Activated CD8-positive, alpha-beta T cell treated with anti-CD3 and anti-CD28 coated beads for 36 hours (primary cell): ENCODE measurements around the gene ESRRA. TPM values are rescaled to one million over a fixed set of nuclear protein-coding genes. Genes with fewer than 3 reads are reported as not detected.

Experiments used
- ATAC-seq: fragments of 200-7000 bp; cut with Tn5 transposase; one replicate; pipeline ENCODE4 v1.10.0; 2021; ENCODE audit warnings: mild to moderate bottlenecking, moderate library complexity
- CTCF ChIA-PET: fragments of 350-600 bp; sonication (Branson Sonifier 250); formaldehyde crosslinking; loops from one replicate; lab custom pipeline; 2021; ENCODE audit warnings: antibody characterized with exemption; lab: Charles Lee
- POLR2A ChIA-PET: fragments of 350-600 bp; sonication (Branson Sonifier 250); formaldehyde crosslinking; loops from one replicate; lab custom pipeline; 2021; ENCODE audit warnings: antibody characterized with exemption; lab: Charles Lee
- DNase-seq: peaks from one replicate; pipeline ENCODE4 v3.0.0-alpha.2; 2020
- H3K27ac Mint-ChIP-seq: one replicate; pipeline ENCODE4 v1.8.0; 2021; ENCODE audit warnings: mild to moderate bottlenecking, mixed read lengths
- H3K27me3 Mint-ChIP-seq: one replicate; pipeline ENCODE4 v1.8.0; 2021; ENCODE audit warnings: mixed read lengths
- H3K36me3 Mint-ChIP-seq: one replicate; pipeline ENCODE4 v1.8.0; 2021; ENCODE audit warnings: low read depth, mixed read lengths
- H3K4me1 Mint-ChIP-seq: one replicate; pipeline ENCODE4 v1.8.0; 2021; ENCODE audit warnings: low read depth, mixed read lengths
- H3K4me3 Mint-ChIP-seq: one replicate; pipeline ENCODE4 v1.8.0; 2021; ENCODE audit warnings: mild to moderate bottlenecking, moderate library complexity, mixed read lengths
- H3K9me3 Mint-ChIP-seq: one replicate; pipeline ENCODE4 v1.8.0; 2021; ENCODE audit warnings: mixed read lengths
- CTCF ChIP-seq: fragments of 200-600 bp; IDR thresholded peaks from one replicate; pipeline ENCODE4 v1.8.0; 2022; ENCODE audit warnings: antibody characterized with exemption, mild to moderate bottlenecking
- intact Hi-C: fragments of 100-400 bp; cut with micrococcal nuclease; formaldehyde crosslinking; loops from one replicate; pipeline ENCODE4 v1.10.0; 2022
- total RNA-seq, 2 experiments: library from RNA; stranded (reverse); gene quantifications; one replicate each; pipeline ENCODE4 v1.2.3, GENCODE V29; 2021

The ESRRA gene
- total RNA-seq, 2 experiments from 2014 or later, result 37.5 to 42.4 TPM

GRCh38 chr11:64266339-64266738 lies 39.0 kb upstream of the ESRRA start:
- DNase-seq (no peak), ATAC-seq (no peak)
- Mint-ChIP-seq H3K4me3 (no peak overlapping the region), H3K9me3 (no peaks in the 10 kb centered on the region), H3K4me1 (peaks cover 15% of the 10 kb centered on the region), H3K27ac (peak overlapping the region; percentile 20), H3K36me3 (peaks cover 10% of the 10 kb centered on the region), H3K27me3 (no peaks in the 10 kb centered on the region)
- POLR2A ChIA-PET, result interaction anchor here (6.6 kb wide), 1 partner anchor 18 kb away, joined by 132 read pairs; the partner anchor contains the start of genes PLCB3 and PPP1R14B
- TF ChIP-seq CTCF, result no peak
- intact Hi-C loops, result no loop called here
- CTCF ChIA-PET, result interaction anchor here (5.3 kb wide), 1 partner anchor 62 kb away, joined by 22 read pairs; no protein-coding TSS in a partner anchor

- POLR2A ChIA-PET, result interaction anchor here (0.9 to 6.6 kb wide), 5 partner anchors 8 to 57 kb away, joined by 3 to 132 read pairs (median 11); partner anchors contain the start of genes BAD, PLCB3 and PPP1R14B
- peaks cover 20% of the 10 kb centered on the region for H3K4me1 Mint-ChIP-seq
- no peaks in the 10 kb centered on the region for H3K9me3 Mint-ChIP-seq
- H3K27ac Mint-ChIP-seq, result peak overlapping the region; percentile 95
- DNase-seq (no peak), ATAC-seq (no peak)
- H3K36me3 Mint-ChIP-seq, result peaks cover 10% of the 10 kb centered on the region
- CTCF ChIA-PET, result interaction anchor here (1.2 to 6.1 kb wide), 6 partner anchors 15 to 88 kb away, joined by 3 to 77 read pairs (median 8); partner anchors contain the start of genes ESRRA and PLCB3
- no peak for TF ChIP-seq CTCF
- no peaks in the 10 kb centered on the region for H3K27me3 Mint-ChIP-seq
- peak overlapping the region; percentile 96 for H3K4me3 Mint-ChIP-seq
- intact Hi-C loops, result no loop called here
These were observed 37.9 kb upstream of the ESRRA start for GRCh38 chr11:64267207-64267945.

GRCh38 chr11:64268025-64268892 lies 37.1 kb upstream of the ESRRA start:
- H3K9me3 Mint-ChIP-seq, result no peaks in the 10 kb centered on the region
- no peak for TF ChIP-seq CTCF
- peak overlapping the region; percentile 95 for H3K27ac Mint-ChIP-seq
- no peak for DNase-seq
- H3K4me3 Mint-ChIP-seq, result peak overlapping the region; percentile 96
- ChIA-PET POLR2A (interaction anchor here (0.9 to 6.6 kb wide), 11 partner anchors 9 to 83 kb away, joined by 3 to 132 read pairs (median 11); partner anchors contain the start of genes BAD, ESRRA, GPR137 and PLCB3), CTCF (interaction anchor here (1.2 to 6.1 kb wide), 9 partner anchors 16 to 87 kb away, joined by 3 to 77 read pairs (median 5); partner anchors contain the start of genes ESRRA, FERMT3 and PLCB3)
- peaks cover 21% of the 10 kb centered on the region for H3K4me1 Mint-ChIP-seq
- H3K36me3 Mint-ChIP-seq, result peaks cover 8% of the 10 kb centered on the region
- no peak for ATAC-seq
- no peaks in the 10 kb centered on the region for H3K27me3 Mint-ChIP-seq
- intact Hi-C loops, result no loop called here

GRCh38 chr11:64268893-64269539 lies 36.3 kb upstream of the ESRRA start:
- no peaks in the 10 kb centered on the region for H3K27me3 Mint-ChIP-seq
- intact Hi-C loops, result no loop called here
- POLR2A ChIA-PET, result interaction anchor here (0.6 to 6.6 kb wide), 14 partner anchors 10 to 84 kb away, joined by 3 to 132 read pairs (median 8); partner anchors contain the start of genes BAD, ESRRA, FERMT3 and GPR137
- peak; percentile 22 for ATAC-seq
- H3K4me1 Mint-ChIP-seq, result peaks cover 21% of the 10 kb centered on the region
- H3K27ac Mint-ChIP-seq, result peak overlapping the region; percentile 95
- TF ChIP-seq CTCF, result no peak
- H3K9me3 Mint-ChIP-seq, result no peaks in the 10 kb centered on the region
- peaks cover 8% of the 10 kb centered on the region for H3K36me3 Mint-ChIP-seq
- CTCF ChIA-PET, result interaction anchor here (1.2 to 6.1 kb wide), 7 partner anchors 17 to 86 kb away, joined by 3 to 77 read pairs (median 10); partner anchors contain the start of genes ESRRA, FERMT3 and PLCB3
- peak; percentile 76 for DNase-seq
- H3K4me3 Mint-ChIP-seq, result peak overlapping the region; percentile 96
